ENCODE results near the gene CLDN2.

GRCh38 chrX:106959901-106960300 is 39.7 kb downstream of the CLDN2 start:
- TF ChIP-seq GATA3 (IDR thresholded peaks at IDR 0.05; ENCODE audit: low read depth, low read length) (no peak), GATA2 (IDR thresholded peaks at IDR 0.05; ENCODE audit: low read depth, low read length) (no peak)

Measured in SH-SY5Y (cell line).